Measurements from ENCODE around the gene IHH.

The IHH gene

GRCh38 chr2:219018286-219018685 lies 42.4 kb downstream of the IHH start:
- DNase-seq, result no peak

DNA sequence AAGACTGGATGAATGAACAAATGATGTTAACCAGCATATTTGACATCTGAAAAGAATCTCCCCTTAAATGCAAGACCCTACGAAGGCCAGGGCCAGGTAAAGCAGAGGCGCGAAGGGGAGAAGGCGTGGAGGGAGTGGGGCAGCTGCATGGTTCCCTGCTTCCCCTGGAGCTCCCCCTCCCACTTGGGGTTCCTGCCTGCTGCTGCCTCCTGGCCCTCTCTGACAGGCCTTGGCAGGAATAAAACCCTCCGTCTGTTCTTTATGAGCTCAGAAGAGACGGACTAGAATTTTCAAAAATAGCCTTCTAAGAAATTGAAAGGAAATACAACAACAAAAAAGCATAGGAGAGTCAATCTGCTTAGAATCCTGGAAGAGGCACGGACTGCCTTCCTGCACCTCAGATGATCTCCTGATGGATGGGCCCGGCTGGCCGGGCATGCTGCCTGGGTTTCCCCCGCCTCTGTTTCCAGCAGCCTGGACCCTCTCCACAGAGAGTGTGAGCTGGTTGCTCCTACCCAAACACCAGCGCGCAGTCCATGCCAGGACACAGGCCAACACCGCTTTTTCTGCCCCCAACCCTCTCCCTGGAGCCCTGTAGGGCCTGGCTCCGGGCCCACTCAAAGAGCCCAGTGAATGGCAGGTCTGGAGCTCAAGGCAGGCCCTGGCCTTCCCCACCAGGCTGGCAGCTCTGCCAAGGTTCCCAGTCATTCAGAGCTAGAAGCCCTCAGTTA lies 43.4 kb downstream of the IHH start:
- DNase-seq, result no peak

- DNase-seq, result no peak
Observed at GRCh38 chr2:219016721-219017120, 44.0 kb downstream of the IHH start.

DNA sequence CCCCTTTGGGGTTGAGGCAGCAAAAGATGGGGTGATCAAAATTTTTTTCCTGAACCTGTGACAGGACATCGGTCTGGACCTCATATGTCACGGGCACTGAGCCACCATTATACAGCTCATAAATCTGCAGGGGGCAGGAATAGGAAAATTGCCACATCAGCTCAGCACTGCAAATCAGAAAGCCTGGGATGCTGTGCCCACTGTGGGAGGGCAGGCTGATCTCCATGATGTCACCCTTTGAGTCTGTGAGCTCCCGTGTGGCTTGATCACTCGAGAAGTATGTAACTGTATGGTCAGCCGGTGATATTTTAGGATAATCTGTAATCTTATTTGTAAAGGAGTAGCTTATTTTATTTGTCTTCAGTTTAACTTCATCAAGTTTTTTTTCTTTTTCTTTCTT lies 49.8 kb downstream of the IHH start:
- no peak for DNase-seq

DNA sequence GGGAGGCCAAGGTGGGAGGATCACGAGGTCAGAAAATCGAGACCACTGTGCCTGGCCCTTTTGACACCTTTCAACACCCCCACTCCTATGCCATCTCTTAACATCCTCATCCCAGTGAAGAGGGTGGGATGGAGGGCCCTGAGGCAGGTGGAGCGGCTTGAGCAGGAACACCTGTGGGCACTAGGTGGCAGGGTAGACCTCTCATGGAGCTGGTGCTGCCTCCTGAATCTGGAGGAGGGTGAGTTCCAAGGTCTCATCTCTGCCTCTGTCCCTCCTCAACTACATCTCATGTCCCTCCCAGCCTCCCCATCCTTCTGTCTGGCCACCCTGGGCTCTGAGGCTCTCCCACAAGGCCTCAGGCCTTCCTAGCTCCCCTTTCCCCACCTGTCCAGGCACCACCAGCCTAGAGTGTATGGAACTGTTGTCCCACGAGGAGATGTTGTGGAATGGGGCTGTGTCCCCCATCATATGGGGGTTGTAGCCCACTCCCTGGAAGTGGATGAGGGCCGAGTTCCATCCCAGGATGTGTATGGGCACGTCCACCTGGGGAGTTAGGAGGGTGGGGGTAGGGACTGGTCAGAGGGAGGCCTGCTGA lies 50.5 kb downstream of the IHH start:
- no peak for DNase-seq

DNA sequence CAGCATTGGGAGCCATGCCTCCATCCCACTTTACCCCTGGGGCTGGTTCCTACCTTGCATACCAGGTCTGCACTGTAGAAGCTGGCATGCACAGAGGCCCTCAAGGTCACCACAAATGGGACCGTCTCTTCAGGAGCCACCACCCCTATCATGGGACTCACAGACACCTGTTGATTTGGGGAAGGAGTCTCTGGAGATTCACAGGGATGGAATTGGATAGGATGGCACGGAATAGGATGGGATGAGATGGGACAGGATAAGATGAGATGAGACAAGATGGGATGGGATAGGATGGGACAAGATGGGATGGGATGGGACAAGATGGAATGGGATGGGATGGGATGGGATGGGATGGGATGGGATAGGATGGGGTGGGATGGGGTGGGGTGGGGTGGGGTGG lies 51.4 kb downstream of the IHH start:
- DNase-seq, result no peak
